ENCODE data around the gene PTGIS. TPM values are rescaled to one million over a fixed set of nuclear protein-coding genes. Genes with fewer than 3 reads are reported as not detected.

The PTGIS gene
- 0.07 TPM in 2 of 5 replicates, not detected in the others for total RNA-seq (2022; extraction: Qiagen RNA extraction; ENCODE audit: low read depth)

GRCh38 chr20:49567421-49568277 lies at the start of gene PTGIS:
PTGIS (minus strand) TSS chr20:49568137; CDS start chr20:49568116, 21 bp downstream.

GRCh38 chr20:49482621-49483017 lies 85.3 kb downstream of the PTGIS start, which contains the start of gene KCNB1:
KCNB1 (minus strand) TSS chr20:49482668; CDS start chr20:49482480, 188 bp downstream.

Other genes with a start within 250 kb of the PTGIS start
- 0.16 to 0.51 TPM (median 0.23 TPM) in 5 replicates for gene KCNB1, start 85.5 kb downstream of the PTGIS start, total RNA-seq (2022; extraction: Qiagen RNA extraction; ENCODE audit: low read depth)
- 43.6 to 64.7 TPM (median 62.5 TPM) in 5 replicates for gene B4GALT5, start 145.7 kb upstream of the PTGIS start, total RNA-seq (2022; extraction: Qiagen RNA extraction; ENCODE audit: low read depth)
- 6.8 to 9.5 TPM (median 8.4 TPM) in 5 replicates for gene SLC9A8, start 244.7 kb upstream of the PTGIS start, total RNA-seq (2022; extraction: Qiagen RNA extraction; ENCODE audit: low read depth)

All from A549 treated with RU486 at 1 μM for 4 hours (cell line).